ENCODE measurements around the gene PCNX2.
"Not testable (repeated sequence)": the region's sequence is repeated elsewhere in the genome, so short reads cannot be mapped to it uniquely, and the experiment has no call there.

Gene PCNX2

GRCh38 chr1:233224311-233224710 is 71.2 kb downstream of the PCNX2 start:
- no peak for DNase-seq (ENCODE audit: low read depth)

DNA sequence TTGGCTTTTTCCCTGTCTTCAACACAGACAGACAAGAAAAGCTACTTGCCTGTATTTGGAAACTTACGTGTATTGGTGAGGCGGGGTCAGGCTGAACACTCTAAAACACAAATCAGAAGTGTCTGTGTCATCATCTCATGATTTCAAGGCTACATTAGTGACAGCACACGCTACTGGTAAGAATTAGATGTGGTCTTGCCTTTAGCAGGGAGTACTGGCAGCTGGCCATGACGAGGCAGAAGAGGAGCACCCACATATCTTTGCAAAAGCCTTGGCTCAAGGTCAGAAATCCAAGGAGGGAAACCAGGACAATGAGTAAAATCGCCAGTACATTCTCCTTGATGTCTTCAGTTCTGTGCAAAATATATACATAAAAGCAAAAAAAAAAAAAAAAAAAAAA is 77.7 kb downstream of the PCNX2 start:
- no peak for DNase-seq (ENCODE audit: low read depth)

DNA sequence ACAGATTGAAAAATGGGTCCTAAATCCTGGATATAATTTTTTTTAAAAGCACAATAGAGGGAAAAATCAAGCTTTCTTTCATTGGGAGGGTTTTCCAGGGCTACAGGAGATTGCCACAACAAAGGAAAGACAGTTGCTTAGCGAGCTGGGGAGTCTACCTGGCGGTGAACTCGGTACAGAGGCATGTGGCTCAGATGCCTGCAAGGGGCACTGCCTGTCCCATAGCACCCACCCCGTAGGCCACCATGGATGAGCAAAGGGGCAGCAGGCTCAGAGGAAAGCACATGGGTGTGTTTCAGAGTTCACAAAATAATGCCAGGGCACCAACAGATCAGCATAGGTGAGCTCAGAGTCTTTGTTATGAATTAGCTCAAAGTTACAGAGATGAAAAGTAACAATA is 79.5 kb downstream of the PCNX2 start:
- no peak for DNase-seq (ENCODE audit: low read depth)

DNA sequence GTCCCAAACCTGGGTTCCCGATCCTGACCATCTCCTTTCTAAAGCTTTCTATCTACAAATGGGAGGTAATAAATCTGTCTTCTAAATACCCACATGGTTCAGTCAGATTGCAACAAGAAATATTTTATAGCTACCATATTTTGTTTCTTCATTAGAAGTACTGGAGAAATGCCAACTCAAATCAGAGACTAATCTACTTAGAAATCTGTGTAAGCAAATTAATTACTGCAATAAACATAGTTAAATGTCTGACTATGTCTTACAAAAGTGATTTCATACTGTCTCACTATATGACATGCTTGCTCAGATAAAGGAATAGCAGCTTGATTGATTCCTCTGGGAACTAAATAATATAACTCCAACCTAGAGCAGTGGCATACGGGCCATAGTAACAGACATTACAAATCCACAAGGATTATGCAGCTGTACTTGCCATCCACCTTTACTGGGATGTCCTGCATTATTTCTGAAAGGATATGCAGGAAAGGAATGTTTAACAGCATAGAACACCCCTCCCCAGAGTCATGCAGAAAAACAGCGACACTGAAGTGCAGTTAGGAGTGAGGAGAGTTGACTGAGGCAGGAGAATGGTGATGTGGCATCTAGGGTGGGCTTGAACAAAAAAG is 80.3 kb downstream of the PCNX2 start:
- no peak for DNase-seq (ENCODE audit: low read depth)

DNA sequence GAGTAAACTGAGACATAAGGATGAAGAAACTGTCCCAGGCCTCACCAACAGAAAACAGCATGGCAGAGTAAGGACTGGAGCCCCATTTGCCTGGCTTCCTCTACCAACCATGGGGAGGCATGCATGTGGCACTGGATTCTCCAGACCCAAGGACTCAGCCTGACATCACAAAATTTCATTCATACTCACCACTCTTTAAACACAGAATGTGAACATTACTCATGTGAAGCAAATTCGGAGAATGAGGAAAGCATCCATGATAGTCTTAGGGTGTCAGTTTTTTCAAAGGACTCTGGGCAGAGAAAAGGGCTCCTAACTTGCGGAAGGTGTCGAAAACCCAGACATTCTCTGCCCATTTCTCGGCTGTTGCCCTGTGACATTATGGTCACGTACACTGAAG is 83.9 kb downstream of the PCNX2 start:
- DNase-seq (ENCODE audit: low read depth): no peak

DNA sequence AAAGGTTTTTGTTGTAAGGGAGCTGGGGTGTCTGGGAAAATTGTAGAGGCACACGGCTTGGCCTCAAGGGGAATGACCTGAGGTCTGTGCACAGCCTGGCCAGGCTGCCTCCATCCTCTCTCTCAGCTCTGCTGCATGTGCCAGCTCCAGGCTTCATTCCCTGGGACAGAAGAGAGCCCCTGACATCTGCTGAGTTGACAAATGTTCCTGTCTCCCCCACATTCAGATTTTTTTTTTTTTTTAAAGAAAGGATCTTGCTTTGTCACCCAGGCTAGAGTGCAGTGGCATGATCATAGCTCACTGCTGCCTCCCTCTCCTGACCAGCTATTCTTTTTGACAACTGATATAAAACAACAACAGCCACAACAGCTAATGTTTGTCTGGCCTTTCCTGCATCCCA is 84.4 kb downstream of the PCNX2 start:
- DNase-seq (ENCODE audit: low read depth): no peak

DNA sequence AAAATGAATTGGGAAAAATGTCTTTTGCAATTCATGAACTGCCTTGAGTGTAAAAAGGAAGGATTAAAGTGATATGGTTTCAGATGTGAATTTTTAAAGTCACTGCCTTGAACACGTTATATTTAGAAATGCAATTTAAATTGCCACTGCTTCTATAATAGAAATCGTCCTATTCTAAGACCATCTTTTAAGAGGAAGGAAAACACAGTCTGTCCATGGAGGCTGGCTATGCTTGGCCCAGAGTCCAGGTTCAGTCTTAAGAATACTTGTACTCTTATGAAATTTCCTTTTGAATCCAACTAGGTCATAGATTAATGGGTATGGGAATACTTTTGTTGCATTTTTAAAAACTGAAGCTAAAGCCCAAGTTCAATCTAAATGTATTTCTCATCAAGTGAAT is 86.0 kb downstream of the PCNX2 start:
- no peak for DNase-seq (ENCODE audit: low read depth)

- no peak for DNase-seq (ENCODE audit: low read depth)
These were observed 86.8 kb downstream of the PCNX2 start for GRCh38 chr1:233208687-233209086.

DNA sequence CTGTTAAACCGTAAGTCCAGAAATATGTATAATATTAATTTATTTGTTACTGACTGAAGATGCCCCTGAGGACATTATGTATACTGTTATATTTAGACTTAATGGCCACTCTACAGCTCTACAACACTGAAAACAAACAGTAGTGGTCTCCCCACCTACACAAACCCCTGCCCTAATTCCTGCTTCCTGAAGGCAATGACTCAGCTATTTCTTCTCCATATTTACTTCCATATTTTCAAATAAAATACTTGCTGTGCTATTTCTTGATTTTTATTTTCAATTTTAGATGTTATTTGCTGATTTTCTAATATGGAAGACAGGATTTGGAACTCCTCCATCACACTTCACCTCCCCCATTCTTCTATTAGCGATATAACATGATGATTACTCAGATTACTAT is 97.6 kb downstream of the PCNX2 start:
- DNase-seq (ENCODE audit: low read depth): no peak

- no peak for DNase-seq (ENCODE audit: low read depth)
These were observed 101.8 kb downstream of the PCNX2 start for GRCh38 chr1:233193741-233194140.

- DNase-seq (ENCODE audit: low read depth): no peak
These were observed 104.5 kb downstream of the PCNX2 start for GRCh38 chr1:233190987-233191386.

DNA sequence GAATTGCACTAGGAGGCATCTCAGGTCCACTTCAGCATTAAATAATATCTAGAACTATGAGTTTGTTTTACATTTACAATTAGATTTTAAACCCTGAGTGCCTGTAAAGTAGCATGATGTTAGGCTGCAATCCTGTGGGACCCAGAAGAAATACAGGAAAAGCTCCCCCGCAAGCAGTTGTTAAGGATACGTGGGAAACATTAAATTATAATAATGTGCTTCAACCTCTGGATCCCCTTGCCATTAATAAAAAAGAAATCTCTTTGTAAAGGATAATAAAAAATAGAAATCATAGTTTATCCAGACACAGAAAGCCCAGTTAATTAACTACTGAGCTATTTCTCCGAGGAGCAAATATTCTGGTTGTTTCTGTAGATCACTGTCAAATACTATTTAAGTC is 106.0 kb downstream of the PCNX2 start:
- no peak for DNase-seq (ENCODE audit: low read depth)

DNA sequence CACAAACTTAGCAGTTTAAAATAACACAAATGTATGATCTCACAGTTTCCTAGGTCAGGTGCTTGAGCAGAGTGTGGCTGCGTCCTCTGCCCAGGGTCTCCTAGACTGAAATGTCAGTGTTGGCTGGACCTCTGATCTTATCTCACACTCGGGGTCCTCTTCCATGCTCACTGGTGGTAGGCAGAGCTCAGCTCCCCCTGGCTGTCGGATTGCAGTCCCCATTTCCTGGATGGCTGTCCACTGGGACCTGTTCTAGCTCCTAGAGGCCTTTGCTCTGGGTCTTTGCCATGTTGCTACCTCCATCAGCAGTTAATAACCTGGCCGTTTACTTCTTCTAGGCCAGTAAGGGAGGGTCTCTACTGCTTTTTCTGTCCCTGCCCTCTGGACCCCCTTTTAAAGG is 107.5 kb downstream of the PCNX2 start:
- no peak for DNase-seq (ENCODE audit: low read depth)

GRCh38 chr1:233183226-233184020 is 112.1 kb downstream of the PCNX2 start:
- no peak for DNase-seq (ENCODE audit: low read depth)

DNA sequence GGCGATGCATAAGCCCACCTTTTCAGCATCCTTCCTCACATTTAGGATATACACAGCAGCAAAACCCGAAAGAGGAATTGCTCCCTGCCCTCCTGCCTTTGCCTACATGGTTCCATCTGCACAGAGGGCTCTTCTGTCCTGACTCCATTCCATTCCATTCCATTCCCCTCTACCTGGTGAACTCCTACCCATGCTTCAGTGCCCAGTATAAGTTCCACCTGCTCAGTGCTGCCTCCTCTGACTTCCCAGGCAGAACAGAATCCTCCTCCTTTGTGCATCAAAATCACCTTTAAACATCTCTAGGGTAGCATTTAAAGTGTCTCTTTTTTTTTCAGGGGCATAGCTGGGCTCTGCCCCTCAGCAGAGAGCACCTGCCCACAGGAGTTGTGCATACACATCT is 112.9 kb downstream of the PCNX2 start:
- DNase-seq (ENCODE audit: low read depth): no peak

GRCh38 chr1:233180641-233181364 is 114.7 kb downstream of the PCNX2 start:
- no peak for DNase-seq (ENCODE audit: low read depth)

- not testable (repeated sequence) for DNase-seq (ENCODE audit: low read depth)
These were observed 115.9 kb downstream of the PCNX2 start for GRCh38 chr1:233179638-233180037.

GRCh38 chr1:233172201-233172600 is 123.3 kb downstream of the PCNX2 start:
- DNase-seq (ENCODE audit: low read depth): no peak

GRCh38 chr1:233170741-233171140 is 124.8 kb downstream of the PCNX2 start:
- DNase-seq (ENCODE audit: low read depth): no peak

GRCh38 chr1:233168384-233168783 is 127.1 kb downstream of the PCNX2 start:
- no peak for DNase-seq (ENCODE audit: low read depth)

- no peak for DNase-seq (ENCODE audit: low read depth)
These were observed 128.6 kb downstream of the PCNX2 start for GRCh38 chr1:233166896-233167295.

- DNase-seq (ENCODE audit: low read depth): no peak
These were observed 131.8 kb downstream of the PCNX2 start for GRCh38 chr1:233163696-233164095.

DNA sequence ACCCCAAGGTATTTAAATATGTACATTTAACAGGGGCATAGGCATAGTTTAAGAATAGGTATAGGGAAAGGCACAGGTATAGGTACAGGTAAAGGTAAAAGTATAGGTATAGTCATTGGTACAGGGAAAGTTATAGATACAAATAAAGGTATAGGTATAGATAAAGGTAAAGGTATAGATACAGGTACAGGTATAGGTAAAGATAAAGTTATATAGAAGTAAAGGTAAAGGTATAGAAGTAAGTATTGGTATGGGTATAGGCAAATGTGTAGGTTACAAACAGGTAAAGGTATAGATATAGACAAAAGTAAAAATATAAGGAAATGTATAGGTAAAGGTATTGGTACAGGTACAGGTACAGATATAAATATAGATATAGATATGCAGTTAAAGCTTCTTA is 137.2 kb downstream of the PCNX2 start:
- no peak for DNase-seq (ENCODE audit: low read depth)
